Vagina (tissue), 2 donors: ENCODE data around the gene SBF2. TPM values are rescaled to one million over a fixed set of nuclear protein-coding genes. Genes with fewer than 3 reads are reported as not detected.

Experiments
- DNase-seq, 2 donors: peaks; one replicate each; pipeline ENCODE4 v3.0.0-alpha.2; 2017; ENCODE audit errors: extremely low spot score in 2 of 2
- H3K27ac ChIP-seq: fragments of 200-600 bp; sonication (generic); one replicate; pipeline ENCODE4 v1.5.1; 2019
- H3K27me3 ChIP-seq: fragments of 200-600 bp; sonication (generic); one replicate; pipeline ENCODE4 v1.5.1; 2019
- H3K36me3 ChIP-seq, 2 donors: fragments of 200-600 bp; sonication (generic); one replicate each; pipeline ENCODE4 v1.5.1; 2017 to 2019
- H3K4me1 ChIP-seq: fragments of 200-600 bp; sonication (generic); one replicate; pipeline ENCODE4 v1.5.1; 2019
- H3K4me3 ChIP-seq, 2 donors: fragments of 200-600 bp; sonication (generic); 1 replicate in 1 of 2; 2 replicates in 1 of 2; pipeline ENCODE4 v1.5.1; 2016 to 2019
- H3K9me3 ChIP-seq: fragments of 200-600 bp; sonication (generic); one replicate; pipeline ENCODE4 v1.5.1; 2019
- CTCF ChIP-seq, 3 experiments: fragments of 450-650 bp in 2 of 3; fragments of 200-600 bp in 1 of 3; sonication (generic) in 1 of 3; IDR thresholded peaks; one replicate each; pipeline ENCODE4 v1.5.1; 2017 to 2019; ENCODE audit warnings: antibody characterized with exemption in 3 of 3, mild to moderate bottlenecking in 2 of 3, moderate library complexity in 2 of 3
- POLR2A ChIP-seq, 2 donors: fragments of 450-650 bp; IDR thresholded peaks; one replicate each; pipeline ENCODE4 v1.6.1; 2017; ENCODE audit warnings: antibody characterized with exemption in 2 of 2, mild to moderate bottlenecking in 2 of 2, moderate library complexity in 2 of 2
- POLR2AphosphoS5 ChIP-seq, 2 donors: sonication (generic); formaldehyde crosslinking; IDR thresholded peaks; one replicate each; pipeline ENCODE4 v1.9.0; 2017; ENCODE audit warnings: antibody characterized with exemption in 2 of 2, mild to moderate bottlenecking in 2 of 2, low read depth in 1 of 2; ENCODE audit not compliant: insufficient read depth in 1 of 2
- intact Hi-C: fragments of 100-400 bp; cut with DNase I; formaldehyde crosslinking; loops from one replicate; pipeline ENCODE4 v1.15.1; 2023
- small RNA-seq: library from RNA; depleted of rRNA; stranded (forward); fragments of <200 nt; gene quantifications from one replicate; pipeline ENCODE3, GENCODE V24; 2016
- total RNA-seq: library from RNA; depleted of rRNA; stranded (reverse); fragments of >200 nt; gene quantifications from one replicate; pipeline ENCODE4 v1.2.3, GENCODE V29; 2016

Gene SBF2
- total RNA-seq, 1 donor from 2014 or later: 69.5 TPM

- no peaks in the 10 kb centered on the region for H3K9me3 ChIP-seq
- intact Hi-C loops: no loop called here
- H3K27me3 ChIP-seq: no peaks in the 10 kb centered on the region
- H3K4me3 ChIP-seq: no peak overlapping the region
- TF ChIP-seq POLR2AphosphoS5 (IDR thresholded peaks at IDR 0.05; ENCODE audit: insufficient read depth in 1 of 2, low read depth in 1 of 2) (no peak), POLR2A (IDR thresholded peaks at IDR 0.05) (no peak), CTCF (IDR thresholded peaks at IDR 0.05) (no peak)
- no peaks in the 10 kb centered on the region for H3K4me1 ChIP-seq
- peaks cover 0 to 37% of the 10 kb centered on the region in 2 donors for H3K36me3 ChIP-seq
- no peak overlapping the region for H3K27ac ChIP-seq
- no peak for DNase-seq
Measured at GRCh38 chr11:9735236-9735635, 558.8 kb downstream of the SBF2 start.

GRCh38 chr11:9733212-9733611, 560.8 kb downstream of the SBF2 start:
- Histone ChIP-seq H3K9me3 (no peaks in the 10 kb centered on the region), H3K27ac (no peak overlapping the region), H3K4me3 (no peak overlapping the region), H3K27me3 (no peaks in the 10 kb centered on the region), H3K36me3 (peaks cover 0 to 47% of the 10 kb centered on the region in 2 donors), H3K4me1 (no peaks in the 10 kb centered on the region)
- intact Hi-C loops: no loop called here
- TF ChIP-seq CTCF (IDR thresholded peaks at IDR 0.05) (no peak), POLR2AphosphoS5 (IDR thresholded peaks at IDR 0.05; ENCODE audit: insufficient read depth in 1 of 2, low read depth in 1 of 2) (no peak)
- no peak for DNase-seq

DNA sequence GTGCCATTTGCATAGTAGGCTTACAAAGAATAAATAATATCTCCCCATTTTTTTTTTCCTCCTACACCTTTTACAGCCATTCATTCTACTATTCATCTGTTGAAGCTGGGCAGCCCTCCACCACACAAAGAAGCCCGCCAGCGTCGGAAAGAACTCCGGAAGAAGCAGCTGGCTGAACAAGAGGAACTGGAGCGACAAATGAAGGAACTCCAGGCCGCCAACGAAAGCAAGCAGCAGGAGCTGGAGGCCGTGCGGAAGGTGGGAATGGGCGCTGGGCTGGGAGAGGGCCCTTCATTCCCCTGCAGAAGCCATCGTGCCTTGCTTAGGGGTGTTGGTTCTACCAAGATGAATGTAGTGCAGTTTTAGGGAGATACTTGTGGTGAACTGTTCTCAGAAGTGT, 561.6 kb downstream of the SBF2 start:
- Histone ChIP-seq H3K4me1 (no peaks in the 10 kb centered on the region), H3K9me3 (no peaks in the 10 kb centered on the region), H3K27me3 (no peaks in the 10 kb centered on the region), H3K36me3 (peaks cover 0 to 49% of the 10 kb centered on the region in 2 donors), H3K4me3 (no peak overlapping the region), H3K27ac (no peak overlapping the region)
- no peak for TF ChIP-seq POLR2AphosphoS5 (IDR thresholded peaks at IDR 0.05; ENCODE audit: insufficient read depth in 1 of 2, low read depth in 1 of 2)
- no peak for TF ChIP-seq POLR2A (IDR thresholded peaks at IDR 0.05)
- TF ChIP-seq CTCF (IDR thresholded peaks at IDR 0.05): no peak
- no peak for DNase-seq
- intact Hi-C loops: no loop called here

GRCh38 chr11:9731256-9731655, 562.8 kb downstream of the SBF2 start:
- H3K9me3 ChIP-seq: no peaks in the 10 kb centered on the region
- intact Hi-C loops: no loop called here
- H3K27me3 ChIP-seq: no peaks in the 10 kb centered on the region
- no peak overlapping the region for H3K27ac ChIP-seq
- H3K4me1 ChIP-seq: no peaks in the 10 kb centered on the region
- no peak for TF ChIP-seq POLR2AphosphoS5 (IDR thresholded peaks at IDR 0.05; ENCODE audit: insufficient read depth in 1 of 2, low read depth in 1 of 2)
- no peak for TF ChIP-seq CTCF (IDR thresholded peaks at IDR 0.05)
- no peak for TF ChIP-seq POLR2A (IDR thresholded peaks at IDR 0.05)
- H3K36me3 ChIP-seq: peaks cover 0 to 42% of the 10 kb centered on the region in 2 donors
- H3K4me3 ChIP-seq: no peak overlapping the region
- DNase-seq: no peak

Small RNA genes lying within 50 kb of the gene (small RNA-seq; reads per million reads assigned to genes)
- gene AC080023.2 (not detected), gene RNU7-28P (not detected)

Other genes starting within 250 kb of the SBF2 start
- gene ADM, start 10.9 kb upstream of the SBF2 start, total RNA-seq: 130 TPM
- gene AMPD3, start 161.0 kb upstream of the SBF2 start, total RNA-seq: 20.1 TPM
- gene RNF141, start 247.0 kb upstream of the SBF2 start, total RNA-seq: 19.2 TPM